SHP77 treated with DMSO at 0.1 percent for 48 hours (cell line): Measurements from ENCODE around the gene MYO9A.
"Not testable (repeated sequence)": the region's sequence is repeated elsewhere in the genome, so short reads cannot be mapped to it uniquely, and the experiment has no call there.

Source experiments
- DNase-seq: peaks from one replicate; lab custom pipeline; 2025; lab: John Stamatoyannopoulos, UW

MYO9A gene

DNA sequence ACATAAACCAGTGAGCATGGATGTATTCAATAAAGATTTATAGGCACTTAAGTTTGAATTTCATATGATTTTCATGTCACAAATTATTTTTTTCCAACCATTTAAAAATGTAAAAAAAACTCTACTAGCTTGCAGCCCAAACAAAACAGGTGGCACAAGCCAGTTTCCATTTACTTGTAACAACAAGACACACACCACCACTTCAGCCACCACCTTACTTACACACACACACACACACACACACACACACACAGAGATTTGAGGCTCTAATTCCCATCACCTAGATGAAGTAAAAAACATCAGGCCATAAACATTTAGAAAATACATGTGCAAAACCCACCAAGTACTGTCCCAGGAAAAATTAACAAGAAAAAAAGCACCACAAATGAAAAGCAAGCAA, 25.3 kb downstream of the MYO9A start:
- no peak for DNase-seq

DNA sequence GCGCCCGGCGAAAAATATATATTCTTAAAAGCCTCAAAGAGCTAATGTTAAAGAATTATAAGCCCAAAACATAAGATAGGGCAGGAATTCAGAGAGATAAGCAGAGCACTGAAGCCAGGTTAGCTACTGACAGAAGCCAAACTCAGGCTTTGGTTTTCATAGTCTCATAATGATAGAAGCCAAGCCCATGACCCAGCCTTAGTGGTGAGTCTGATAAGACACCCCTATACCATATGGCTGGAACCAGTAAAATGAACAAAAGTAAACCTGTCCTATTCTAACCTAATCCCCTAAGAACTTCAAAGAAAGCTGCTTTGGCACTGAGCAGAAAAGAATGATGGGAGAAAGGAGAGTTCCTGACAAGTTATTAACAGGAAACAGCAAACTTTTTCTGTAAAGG, 25.9 kb downstream of the MYO9A start:
- DNase-seq = no peak

DNA sequence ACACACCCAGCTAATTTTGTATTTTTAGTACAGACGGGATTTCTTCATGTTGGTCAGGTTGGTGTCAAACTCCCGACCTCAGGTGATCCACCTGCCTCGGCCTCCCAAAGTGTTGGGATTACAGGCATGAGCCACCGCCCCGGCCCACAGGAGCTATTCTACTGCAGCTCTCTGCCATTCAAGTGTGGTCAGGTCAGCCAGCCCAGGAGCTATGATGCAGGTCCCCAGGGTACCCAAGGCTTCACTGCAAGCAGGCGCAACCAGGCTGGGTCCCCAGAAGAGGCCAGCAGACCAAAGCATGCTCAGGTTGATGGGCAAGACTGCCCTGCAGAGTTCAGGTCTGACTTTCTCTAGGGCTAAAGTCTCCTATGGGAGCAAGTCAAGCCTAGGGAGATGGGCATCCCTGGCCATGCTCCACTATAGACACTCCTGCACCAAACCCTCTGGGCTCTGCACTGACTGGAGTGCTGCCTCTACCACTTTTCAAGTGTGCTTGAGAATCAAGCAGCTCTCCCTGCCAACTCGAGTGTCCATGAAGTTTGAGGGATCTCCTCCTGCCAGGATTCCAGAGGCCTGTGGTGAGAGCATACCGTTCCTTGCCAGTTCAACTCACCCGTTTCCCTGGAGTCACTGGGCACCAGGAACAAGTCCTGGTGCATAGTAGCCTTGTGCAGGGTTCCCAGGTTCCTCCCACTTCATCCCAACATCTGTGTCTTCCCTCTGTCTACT, 30.9 kb downstream of the MYO9A start:
- DNase-seq = no peak

DNA sequence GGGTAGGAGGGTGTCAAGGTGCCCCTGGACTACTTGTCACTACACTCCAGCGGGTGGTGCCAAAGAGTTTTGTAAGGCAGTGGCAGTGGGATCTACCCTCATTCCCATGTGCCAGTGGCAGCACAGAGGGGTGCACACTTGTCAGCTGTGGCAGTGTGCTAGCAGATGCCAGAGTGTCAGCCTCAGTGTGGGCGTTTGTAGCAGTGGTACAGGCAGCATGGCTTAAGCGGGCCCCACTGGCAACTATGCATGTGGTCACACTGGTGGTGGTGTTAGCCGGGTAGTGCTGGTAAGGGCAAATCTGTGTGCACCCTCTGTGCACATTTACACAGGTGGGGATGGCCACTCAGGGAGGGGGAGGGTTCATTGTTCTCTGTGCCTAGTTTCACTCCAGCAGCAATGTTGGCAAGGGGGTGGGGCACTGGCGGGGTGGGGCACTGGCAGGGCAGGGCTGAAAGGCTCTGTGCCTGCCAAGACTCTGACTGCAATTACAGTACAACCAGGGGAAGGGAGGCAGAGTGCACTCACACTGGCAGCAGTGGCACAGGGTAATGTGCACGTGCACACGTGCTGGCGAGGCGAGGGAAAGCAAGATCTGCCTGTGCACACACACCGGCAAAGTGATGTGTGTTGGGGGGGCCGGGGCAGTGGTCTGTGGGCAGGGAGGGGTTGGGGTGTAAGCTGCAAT, 31.8 kb downstream of the MYO9A start:
- DNase-seq = no peak

DNA sequence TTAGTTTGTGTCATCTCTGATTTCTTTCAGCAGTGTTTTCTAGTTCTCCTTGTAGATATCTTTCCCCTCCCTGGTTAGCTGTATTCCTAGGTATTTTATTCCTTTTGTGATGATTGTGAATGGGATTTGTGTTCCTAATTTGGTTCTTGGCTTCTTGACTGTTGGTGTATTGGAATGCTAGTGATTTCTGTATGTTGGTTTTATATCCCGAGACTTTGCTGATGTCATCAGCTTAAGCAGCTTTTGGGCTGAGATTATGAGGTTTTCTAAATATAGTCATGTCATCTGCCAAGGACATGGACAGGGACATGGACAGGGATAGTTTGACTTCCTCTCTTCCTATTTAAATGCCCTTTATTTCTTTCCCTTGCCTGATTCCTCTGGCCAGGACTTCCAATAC, 35.8 kb downstream of the MYO9A start:
- no peak for DNase-seq

DNA sequence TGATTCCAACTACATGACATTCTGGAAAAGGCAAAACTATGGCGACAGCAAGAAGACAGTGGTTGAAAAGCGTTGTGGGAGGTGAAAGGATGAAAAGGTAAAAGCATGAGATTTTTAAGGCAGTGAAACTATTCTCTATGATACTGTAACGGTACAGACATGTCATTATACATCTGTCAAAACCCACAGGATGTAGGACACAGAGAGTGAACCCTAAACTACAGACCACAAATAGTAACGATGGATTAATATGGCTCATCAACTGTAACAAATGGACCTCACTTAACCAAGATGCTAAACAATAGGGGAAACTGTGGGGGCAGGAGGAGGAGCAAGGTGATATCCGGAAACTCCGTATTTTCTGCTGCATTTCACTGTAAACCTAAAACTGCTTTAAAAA, 39.1 kb downstream of the MYO9A start:
- DNase-seq = no peak

DNA sequence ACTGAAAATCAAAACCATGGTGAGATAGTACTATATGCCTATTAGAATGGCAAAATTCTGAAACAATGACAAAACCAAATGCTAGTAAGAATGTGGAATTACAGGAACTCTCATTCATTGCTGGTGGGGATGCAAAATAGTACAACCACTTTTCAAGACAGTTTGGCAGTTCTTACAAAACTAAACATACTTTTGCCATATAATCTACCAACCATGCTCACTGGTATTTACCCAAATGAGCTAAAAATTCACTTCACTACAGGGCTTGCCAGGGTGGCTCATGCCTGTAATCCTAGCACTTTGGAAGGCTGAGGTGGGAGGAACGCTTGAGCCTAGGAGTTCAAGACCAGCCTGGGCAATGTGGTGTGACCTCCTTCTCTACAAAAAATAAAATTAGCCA, 40.0 kb downstream of the MYO9A start:
- DNase-seq = no peak

DNA sequence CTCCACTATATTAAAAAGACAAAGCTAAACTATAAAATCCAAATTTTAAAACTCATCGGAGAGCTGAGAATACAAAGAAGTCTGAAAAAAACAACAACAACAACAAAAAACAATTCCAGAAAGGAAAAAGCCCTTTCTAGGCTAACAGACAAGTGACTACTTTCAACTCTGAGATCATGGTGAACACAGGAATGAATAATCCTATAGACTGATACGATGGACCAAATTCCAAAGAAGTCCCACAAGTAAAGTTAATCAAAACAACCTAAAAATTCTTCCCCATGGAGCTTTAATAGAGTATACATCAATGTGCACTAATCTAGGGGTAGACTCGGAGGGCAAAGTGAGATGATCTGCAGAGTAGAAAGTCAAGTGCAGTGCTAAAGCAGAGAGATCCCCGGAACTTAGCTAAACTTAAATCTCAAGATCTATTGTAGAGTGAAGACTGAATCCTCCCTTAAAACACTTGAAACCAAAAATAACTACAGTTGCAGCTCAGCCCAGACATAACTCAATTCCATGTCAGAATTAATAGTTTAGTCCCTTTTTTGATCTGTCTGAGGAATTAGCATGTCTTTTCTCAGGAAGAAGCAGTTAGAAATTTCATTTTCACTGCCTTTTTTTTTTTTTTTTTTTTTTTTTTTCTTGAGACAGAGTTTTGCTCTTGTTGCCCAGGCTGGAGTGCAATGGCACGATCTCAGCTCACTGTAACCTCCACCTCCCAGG, 43.5 kb downstream of the MYO9A start:
- DNase-seq = no peak

DNA sequence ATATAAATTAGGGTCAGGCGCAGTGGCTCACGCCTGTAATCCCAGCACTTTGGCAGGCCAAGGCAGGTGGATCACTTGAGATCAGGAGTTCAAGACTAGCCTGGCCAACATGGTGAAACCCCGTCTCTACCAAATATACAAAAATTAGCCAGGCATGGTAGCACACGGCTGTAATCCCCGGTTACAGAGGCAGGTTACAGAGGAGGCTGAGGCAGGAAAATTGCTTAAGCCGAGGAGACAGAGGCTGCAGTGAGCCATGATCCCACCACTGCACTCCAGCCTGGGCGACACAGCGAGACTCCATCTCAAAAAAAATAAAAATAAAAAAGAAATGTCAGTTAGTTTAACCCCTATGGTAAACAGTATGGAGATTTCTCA, 46.5 kb downstream of the MYO9A start:
- not testable (repeated sequence) for DNase-seq

DNA sequence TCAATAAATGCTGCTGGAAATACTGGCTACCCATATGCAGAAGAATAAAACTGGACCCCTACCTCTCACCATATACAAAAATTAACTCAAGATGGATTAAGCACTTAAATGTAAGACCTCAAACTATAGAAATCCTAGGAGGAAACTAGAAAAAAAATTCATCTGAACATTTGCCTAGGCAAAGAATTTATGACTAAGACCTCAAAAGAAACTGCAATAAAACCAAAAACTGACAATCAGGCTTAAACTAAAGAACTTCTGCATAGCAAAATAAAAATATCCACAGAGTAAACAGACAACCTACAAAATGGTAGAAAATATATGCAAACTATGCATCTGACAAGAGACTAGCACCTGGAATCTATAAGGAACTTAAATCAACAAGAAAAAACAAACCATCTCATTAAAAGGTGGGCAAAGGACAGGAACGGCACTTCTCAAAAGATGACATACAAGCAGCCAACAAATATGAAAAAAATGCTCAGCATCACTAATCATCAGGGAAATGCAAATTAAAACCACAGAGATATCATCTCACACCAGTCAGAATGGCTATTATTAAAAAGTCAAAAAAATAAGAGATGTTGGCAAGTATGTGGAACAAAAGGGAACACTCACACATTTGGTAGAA, 47.0 kb downstream of the MYO9A start:
- no peak for DNase-seq

DNA sequence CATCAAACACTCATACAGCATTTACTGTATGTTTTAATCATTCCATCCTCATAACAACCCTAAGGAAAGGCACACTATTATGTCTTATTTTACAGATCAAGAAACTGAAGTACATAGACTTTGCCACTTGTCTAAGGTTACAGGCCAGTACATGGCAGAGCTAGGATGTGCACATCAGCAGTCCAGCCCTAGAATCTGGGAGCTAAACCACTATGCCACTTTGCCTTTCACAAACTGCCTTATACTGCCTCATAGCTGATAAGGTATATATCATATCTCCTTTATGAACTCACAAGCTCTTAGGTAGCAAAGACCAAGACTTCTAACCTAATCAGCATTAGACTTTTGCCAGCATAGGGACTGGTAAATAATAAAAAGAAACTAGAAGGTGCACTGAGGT, 49.1 kb downstream of the MYO9A start:
- no peak for DNase-seq

DNA sequence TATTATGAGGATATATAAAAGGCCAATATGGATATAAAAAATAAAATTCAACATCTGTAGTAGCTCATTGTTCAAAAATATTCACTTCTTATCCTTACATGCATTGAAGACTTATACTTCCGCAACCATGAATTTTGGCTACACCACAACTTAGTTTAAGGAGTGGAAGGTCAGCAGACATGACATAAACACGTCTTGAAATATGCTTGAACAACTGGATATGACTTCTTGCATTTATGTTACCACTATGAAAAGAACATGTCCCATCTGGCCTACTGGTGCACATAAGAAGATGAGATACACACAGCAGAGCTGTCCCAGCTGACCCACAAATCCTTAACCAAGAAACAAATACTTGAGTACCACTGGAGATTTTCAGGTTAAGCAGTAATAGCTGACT, 52.1 kb downstream of the MYO9A start:
- DNase-seq = no peak

DNA sequence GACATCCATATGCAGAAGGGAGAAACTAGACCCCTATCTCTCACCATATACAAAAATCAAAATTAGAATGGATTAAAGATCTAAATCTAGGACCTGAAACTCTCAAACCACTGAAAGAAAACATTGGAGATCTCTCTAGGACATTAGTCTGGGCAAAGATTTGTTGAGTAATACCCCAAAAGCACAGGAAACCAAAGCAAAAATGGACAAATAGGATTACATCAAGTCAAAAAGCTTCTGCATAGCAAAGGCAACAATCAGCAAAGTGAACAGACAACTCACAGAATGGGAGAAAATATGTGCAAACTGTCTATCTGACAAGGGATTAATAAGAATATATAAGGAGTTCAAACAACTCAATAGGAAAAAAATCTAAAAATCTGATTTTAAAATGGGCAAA, 54.8 kb downstream of the MYO9A start:
- DNase-seq = no peak

DNA sequence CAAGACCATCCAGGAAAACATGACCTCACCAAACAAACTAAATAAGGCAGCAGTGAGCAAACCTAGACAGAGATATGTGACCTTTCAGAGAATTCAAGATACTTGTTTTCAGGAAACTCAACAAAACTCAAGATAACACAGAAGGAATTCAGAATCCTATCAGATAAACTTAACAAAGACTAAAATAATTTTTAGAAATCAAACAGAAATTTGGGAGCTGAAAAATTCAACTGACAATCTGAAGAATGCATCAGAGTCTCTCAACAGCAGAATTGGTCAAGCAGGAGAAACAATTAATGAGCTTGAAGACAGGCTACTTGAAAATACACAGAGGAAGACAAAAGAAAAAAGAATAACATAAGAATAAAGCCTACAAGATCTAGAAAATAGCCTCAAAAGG, 55.6 kb downstream of the MYO9A start:
- DNase-seq = no peak

DNA sequence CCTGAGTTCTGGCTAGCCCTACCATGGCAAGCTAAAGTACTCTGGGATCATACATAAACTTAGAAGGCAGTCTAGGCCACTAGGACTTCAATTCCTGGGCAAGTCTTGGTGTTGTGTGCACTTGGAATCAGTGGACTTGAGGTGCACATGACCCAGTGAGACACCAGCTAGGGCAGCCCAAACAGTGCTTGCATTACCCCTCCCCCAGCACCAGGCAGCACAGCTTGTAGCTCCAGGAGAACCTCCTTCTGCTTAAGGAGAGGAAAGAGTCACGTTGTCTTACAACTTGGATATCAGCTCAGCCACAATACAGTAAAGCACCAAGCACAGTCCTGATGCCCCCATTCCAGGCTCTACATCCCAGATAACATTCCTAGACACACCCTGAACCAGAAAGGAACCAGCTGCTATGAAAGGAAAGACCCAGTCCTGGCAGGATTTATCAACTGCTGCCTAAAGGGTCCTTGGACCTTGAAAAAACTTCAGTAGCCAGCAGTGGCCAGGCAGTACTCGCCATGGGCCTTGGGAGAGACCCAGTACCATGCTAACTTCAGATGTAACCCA, 57.2 kb downstream of the MYO9A start:
- no peak for DNase-seq

DNA sequence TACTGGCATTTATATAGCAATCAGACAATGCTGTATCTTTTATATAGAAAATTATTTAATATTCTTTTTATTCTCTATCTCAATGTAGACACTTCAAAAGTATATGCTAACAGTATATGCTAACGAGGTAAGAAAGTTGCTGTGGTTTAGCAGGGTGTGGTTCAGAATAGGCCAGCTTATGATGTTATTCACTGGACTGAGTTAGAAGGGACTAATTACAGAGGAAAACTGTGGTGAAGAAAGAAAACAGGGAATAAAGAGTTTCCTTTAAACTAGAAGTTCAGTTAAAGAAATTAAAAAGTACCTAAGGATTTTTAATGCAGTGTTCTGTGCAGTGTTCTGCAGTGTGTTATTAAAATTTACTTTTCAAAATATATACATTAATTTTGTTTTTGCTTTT, 59.4 kb downstream of the MYO9A start:
- no peak for DNase-seq

DNA sequence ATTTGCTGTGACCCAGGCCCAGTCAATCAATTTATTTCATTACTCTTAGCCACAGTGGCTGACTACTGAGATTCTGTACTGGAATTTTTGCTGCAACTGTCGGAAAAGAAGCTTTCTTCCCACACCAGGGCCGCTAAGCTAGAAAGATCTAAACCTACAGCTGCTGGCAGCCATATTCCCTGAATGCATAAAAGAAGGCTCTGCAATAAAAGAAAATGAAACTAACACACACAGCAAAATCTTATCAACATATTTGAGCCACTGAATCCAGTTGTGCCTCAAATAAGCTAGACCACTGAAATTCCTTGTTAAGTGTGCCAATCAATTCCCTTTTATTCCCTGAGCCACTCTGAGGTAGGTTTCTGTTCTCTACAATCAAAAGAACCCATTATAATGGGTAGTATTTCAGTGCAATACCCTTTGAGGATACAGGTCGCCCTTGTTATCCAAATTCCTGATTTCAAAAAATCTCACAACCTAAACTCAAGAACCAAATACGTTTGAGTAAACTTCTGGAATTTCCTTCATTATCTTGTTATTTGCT, 60.3 kb downstream of the MYO9A start:
- DNase-seq = no peak

DNA sequence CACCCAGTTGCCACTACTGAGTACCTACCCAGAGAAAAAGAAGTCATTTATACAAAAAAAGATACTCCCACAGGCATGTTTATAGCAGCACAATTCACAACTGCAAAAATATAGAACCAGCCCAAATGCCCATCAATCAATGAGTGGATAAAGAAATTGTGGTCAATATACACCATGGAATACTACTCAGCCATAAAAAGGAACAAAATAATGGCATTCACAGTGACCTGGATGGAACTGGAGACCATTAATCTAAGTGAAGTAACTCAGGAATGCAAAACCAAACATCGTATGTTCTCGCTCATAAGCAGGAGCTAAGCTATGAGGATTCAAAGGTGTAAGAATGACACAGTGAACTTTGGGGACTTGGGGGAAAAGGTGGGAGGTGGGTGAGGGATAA, 61.7 kb downstream of the MYO9A start:
- not testable (repeated sequence) for DNase-seq

DNA sequence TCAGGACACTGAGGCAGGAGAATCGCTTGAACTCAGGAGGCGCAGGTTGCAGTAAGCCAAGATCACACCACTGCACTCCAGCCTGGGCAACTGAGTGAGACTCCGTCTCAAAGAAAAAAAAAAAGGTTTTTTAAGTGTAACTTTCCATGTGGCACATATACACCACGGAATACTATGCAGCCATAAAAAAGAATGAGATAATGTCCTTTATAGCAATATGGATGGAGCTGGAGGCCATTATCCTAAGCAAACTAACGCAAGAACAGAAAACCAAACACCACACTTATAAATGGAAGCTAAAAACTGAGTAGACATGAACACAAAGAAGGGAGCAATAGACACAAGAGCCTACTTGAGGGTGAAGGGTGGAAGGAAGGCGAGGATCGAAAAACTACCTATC, 64.7 kb downstream of the MYO9A start:
- not testable (repeated sequence) for DNase-seq

DNA sequence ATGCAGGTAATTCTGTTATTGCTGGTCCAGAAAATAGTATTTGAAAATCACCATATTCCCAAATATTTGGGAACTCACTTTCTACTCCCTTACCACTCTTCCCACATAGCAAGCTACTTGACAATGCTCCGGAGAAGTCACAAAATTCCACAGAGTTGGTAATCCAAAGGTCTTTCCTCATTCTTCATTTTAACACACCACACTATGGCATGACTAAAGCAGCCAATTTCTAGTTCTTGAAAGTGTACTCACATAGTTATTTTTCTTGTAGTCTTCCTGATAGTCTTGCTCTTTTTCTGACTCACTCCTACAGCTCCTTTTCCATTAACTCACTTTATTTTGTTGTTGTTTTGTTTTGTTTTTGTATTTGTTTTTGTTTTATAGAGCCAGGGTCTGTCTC, 67.2 kb downstream of the MYO9A start:
- DNase-seq = no peak

DNA sequence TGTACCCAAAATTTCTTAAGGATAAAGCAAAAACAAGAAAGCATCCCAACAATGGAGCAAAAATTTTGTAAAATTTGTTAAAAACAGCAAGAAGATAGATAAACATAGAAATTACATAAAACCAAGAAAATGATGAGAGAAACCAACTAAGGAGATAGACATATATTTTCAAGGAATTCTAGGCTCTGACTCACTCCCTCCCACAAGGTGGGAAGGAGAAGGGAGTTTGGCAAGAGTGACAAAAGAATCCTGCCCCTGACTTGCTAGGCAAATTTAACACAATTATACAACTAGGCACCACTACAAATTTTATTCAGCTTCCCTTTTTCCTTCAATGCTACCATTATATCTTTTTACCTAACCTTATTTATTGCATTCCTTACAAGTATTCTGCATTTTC, 70.9 kb downstream of the MYO9A start:
- DNase-seq = no peak

DNA sequence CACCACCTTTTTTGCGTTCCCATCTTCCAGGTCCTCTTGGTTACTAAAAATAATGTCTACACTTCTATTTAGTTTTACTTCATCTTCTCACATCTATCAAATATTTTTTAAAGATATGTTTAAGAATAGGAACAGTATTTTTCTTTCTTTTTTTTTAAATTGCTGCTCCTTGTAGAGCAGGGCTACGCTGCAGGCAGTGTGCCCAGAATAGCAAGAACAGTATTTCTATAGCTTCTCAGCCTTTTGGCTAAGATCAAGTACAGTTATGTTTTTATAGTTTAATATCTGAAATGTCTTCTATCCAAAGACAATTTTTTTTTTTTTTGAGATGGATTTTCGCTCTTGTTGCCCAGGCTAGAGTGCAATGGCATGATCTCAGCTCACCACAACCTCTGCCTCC, 73.0 kb downstream of the MYO9A start:
- DNase-seq = no peak
